NCI-H2171 treated with DMSO at 0.1 percent for 48 hours (cell line): ENCODE data around the gene SIDT1.
A peak's percentile ranks its signal among the peaks of the same experiment; 100 is the strongest.
"Not testable (repeated sequence)": the region's sequence is repeated elsewhere in the genome, so short reads cannot be mapped to it uniquely, and the experiment has no call there.

ENCODE experiments used
- DNase-seq: peaks from one replicate; lab custom pipeline; 2025; lab: John Stamatoyannopoulos, UW

Gene SIDT1

DNA sequence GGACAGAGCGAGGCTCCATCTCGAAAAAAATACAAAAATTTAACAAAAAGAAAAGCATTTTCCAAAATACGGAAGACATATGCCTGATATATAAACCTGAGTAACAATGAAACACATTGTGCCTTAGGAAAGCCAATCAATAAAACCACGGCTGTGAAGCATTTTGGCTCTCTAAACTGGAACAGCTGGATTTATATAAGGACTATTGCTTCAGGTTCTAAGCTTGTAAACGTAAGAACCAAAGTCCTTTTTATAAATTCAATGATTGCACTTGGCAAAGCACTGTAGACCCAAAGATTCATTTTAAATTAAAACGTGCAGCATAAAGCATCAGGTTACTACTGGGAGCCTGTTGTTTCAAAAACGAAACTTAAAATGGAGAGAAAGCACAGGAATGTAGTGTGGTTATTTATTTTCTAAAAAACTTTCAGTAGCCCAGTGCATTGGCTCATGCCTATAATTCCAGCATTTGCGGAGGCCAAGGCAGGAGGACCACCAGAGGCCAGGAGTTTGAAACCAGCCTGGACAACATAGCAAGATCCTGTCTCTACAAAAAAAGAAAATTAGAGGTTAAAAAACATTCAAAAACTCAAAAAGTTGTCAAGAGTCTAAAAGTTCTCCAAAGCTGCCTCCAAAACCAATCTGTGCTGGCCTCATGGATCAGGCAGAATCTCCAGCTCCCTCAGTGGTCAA is 102.6 kb downstream of the SIDT1 start:
- no peak for DNase-seq

DNA sequence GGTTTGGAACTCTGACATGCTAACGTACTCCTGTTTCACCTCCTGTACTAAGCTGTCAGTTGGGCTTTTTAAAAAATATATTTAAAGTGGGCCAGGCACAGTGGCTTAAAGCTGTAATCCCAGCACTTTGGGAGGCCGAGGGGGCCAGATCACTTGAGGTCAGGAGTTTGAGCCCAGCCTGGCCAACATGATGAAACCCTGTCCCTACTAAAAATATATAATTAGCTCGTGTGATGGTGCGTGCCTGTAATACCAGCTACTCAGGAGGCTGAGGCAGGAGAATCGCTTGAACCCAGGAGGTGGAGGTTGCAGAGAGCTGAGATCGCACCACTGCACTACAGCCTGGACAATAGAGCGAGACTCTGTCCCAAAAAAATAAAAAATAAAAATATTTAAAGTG is 103.7 kb downstream of the SIDT1 start:
- DNase-seq = not testable (repeated sequence)

DNA sequence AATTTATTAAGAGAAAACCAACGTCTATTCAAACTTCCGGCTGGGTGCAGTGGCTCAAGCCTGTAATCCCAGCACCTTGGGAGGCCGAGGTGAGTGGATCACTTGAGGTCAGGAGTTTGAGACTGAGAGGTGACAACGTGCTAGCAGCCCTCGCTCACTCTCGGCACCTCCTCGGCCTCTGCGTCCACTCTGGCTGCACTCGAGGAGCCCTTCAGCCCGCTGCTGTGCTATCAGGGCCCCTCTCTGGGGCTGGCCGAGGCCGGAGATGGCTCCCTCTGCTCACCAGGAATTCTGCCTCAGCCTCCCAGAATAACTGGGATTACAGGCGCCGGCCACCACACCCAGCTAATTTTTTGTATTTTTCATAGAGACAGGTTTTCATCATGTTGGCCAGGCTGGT is 105.4 kb downstream of the SIDT1 start:
- DNase-seq = no peak

DNA sequence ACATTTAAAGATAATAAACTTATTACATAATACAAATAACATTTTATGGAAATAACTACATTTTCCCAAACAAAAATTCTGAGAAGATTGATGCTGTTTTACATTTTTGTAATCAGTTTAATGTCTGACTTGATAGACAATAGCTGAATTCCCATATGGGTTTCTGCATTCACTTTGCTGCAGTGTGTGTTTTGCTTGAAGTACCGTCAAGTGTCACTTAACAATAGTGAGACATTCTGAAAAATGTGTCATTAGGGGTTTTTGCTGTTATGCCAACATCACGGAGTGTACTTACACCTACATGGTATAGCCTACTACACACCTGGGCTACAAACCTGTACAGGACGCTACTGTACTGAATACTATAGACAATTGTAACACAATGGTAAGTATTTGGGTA is 106.6 kb downstream of the SIDT1 start:
- no peak for DNase-seq

DNA sequence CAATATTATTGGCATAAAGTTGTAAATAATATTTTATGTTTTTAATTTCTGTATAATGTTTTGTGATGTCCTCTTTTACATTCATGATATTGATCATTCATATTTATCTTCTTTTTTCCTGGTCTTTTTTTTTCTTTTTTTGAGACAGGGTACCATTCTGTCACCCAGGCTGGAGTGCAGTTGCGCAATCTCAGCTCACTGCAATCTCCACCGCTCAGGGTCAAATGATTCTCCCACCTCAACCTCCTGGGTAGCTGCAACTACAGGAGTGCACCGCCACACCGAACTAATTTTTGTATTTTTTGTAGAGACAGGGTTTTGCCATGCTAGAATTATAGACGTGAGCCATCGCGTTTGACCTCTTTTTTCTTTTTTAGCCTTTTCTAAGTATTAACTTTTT is 111.2 kb downstream of the SIDT1 start:
- DNase-seq = no peak

DNA sequence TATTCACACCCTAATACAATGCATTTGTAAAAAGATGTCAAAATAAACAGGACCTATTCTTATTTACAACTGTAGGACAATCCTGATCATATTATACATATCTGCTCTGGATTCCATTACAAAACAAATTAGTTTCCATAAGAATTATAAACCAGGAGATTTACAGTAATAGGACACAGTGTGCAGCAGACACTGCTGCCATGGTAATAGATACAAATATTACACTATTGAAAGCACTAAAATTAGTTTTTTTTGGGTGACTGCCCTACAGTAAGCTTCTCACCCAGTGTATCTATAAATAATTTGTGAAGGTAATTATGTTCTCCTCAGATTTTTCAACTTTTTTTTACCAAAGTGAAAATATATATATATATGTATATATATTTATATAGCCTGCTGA is 116.2 kb downstream of the SIDT1 start:
- DNase-seq = no peak

DNA sequence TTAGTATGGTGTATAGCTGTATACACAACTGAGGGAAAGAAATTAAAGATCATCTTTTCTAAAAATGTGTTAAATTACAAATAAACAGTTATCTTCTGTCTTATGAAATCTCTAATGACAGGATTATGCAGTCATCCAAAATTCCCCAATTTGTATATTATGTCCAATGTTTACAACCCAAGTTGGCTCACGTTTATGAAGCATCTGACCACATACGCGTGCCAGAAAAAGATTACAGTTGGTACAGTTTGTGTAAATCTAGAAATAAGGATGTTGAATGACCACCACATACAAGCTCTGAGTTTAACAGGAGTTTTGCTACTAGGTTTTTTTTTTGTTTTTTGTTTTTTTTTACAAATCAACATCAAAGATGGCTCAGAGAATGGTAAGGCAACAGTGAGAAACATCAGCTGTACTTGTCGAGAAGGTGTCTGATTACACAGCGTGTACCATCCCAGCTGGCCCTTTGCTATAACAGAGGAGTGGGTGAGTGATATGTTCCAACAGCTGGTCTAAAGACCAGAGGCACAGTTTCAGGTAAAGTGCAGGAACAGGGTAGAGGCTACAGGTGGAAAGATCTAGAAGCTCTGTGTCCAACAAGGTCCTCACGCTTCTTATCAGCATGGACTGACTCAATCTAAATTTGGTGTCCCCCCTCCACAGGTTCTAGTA is 117.0 kb downstream of the SIDT1 start:
- DNase-seq = peak; percentile 79

DNA sequence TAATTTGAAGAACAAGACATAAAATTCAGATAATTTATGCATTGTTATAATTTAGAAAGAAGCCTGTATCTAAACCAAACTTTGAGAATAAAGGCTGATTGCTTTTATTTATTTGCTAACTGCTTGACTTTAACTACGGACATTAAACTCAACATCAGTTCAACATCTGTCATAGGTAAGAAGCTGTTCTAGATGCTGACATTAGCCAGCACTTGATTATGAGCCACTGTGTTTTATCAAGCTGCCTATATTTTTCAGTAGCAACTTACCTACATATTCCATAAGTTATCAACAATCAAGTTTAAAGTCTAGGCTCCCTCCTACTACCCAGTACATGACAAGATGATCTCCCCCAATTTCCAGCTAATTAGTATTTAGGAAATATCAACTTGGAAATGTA is 122.0 kb downstream of the SIDT1 start:
- DNase-seq = no peak

DNA sequence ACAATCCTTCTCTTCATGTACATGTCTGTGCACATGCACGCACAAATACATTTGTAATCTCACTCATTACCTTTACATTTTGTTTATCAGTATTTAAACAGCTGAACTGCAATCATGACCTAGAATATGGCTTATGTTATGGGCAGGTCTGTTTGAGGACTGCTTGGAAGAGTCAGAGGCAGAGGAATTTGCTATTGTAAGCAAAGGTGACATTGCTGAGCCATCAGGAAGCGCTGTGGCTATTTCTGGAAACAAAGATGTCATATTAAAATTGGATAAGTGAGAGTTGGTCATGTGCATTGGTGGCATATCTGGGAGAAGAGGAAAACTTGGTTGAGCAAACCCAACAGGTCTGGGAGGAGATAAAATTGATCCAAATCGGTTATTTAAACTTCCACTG is 122.5 kb downstream of the SIDT1 start:
- no peak for DNase-seq

DNA sequence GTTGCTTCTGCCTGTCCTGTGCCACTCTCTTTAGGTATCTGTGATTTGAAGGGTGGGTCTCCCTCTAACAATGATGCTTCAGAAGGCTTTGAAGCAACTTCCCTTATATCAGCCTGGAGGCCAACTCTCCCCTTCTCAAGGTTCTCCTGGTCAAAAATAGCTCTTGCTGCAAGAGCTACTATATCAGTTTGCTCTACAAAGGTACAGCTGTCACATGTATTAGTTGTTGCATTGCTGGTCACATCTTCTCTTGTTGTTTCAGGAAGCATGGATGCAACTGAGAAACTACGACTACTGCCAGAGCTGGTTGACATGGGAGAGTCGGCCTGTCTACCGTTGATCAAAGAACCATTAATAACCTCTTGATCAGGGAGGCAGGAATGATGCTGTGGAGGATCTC is 125.8 kb downstream of the SIDT1 start:
- no peak for DNase-seq

DNA sequence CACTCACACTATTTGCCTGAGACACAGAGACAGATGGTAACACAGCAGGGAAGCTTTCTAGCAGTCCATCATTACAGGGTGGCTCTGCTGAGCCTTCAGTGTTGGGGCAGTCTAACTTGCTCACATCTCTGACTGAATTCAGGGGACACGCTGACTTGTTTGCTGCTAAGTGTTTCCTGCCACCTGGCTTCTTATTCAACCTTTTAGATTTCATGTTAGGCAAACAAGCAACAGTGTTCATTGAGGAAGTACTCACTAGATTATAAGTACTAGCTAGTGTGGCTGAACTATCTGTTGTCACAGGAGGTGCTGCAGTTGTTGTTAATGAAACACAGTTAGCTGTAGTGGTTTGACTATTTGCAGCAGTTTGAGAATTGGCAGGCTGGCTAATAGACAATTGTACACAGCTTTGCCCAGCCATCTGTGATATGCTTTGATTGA is 126.8 kb downstream of the SIDT1 start:
- peak; percentile 93 for DNase-seq

DNA sequence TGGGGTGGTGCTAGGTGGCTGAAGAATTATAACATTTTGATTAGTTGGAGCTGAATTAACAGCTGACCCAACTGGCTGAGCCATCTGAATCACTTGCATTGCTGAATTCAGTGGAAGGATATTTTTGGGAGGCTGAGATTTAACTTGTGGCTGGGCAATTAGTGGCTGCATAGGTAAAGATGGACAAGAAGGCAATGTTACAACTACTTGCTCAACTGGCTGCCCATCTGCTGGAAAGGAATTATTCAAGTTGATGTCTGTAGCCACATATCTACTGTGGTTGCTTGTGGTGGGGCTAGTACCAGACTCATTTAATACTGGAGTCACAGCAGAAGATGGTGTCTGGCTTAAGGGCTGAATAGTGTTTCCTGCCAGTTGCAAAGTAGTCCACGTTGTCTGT is 127.6 kb downstream of the SIDT1 start:
- no peak for DNase-seq

DNA sequence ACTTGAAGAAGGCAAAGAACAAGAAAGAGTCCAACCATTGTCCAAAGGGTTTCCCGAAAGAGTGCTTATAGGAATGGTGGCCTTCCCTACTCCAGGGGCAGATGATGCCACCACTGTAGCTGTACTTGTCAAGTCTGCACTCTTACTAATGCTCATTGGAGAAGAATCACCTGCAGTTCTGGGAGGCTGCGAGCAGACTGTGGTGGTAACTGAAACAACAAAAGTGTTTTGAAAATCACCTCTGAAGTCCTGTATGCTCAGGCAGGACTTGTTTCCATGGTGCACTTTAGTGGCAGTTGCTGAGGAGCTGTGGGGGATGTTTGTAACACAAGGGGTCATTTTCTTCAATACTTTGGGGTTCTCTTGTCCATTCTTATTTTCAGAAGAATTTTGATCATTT is 128.1 kb downstream of the SIDT1 start:
- no peak for DNase-seq

DNA sequence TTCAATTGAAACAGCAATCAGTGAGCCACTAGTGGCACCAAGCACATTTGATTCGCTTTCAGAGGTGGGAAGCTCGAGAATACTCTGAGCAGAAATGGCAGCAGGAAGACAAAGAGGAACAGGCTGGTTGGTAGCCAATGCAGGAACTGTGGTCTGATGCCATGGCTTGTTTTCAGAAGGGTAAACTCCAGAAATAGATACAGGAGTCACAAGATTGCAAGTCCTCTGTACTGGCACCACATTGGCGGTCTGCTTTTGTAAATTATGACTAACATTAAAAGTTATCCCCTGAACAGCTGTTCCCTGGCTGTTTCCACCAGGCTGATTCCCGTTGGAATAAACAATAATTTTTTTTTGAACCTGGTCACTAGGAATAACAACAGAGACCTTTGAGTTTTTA is 128.5 kb downstream of the SIDT1 start:
- peak; percentile 64 for DNase-seq

DNA sequence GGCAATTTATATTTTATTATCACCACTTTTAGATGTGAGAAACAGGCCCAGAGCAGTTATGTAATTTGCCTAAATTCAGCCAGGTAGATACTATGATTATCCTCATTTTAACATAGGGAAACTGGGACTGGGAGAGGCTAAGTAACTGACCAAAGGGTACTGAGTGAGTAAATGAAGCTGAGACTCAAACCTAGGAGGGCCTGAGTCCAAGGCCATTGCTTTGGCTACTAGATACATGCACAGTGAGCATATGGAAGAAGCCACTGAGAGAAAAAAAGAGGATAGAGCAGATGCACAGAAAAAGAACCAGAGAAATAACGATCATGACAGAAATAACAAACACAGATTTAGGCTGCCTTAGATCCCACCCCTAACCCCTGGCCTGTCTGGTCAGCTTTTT is 130.5 kb downstream of the SIDT1 start:
- DNase-seq = no peak

DNA sequence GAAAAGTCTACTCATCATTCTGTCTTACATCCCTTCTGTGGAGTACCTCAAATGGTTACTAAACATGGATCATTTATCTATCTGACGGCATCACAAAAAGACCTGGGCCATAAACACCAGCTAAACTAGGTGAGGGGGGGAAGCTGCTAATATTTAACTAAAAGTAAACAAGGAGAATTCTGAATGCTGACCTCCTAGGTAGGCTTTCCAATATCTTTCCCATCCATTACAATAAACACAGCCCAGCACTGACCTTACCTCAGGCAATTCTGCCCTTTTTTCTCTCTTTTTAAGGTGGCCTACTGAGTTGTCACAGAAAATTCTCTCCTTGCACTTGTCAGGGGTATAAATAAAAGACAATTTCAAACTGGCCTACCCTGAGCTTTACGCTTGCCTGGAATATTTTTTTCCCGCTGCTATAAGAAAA is 131.0 kb downstream of the SIDT1 start:
- no peak for DNase-seq

DNA sequence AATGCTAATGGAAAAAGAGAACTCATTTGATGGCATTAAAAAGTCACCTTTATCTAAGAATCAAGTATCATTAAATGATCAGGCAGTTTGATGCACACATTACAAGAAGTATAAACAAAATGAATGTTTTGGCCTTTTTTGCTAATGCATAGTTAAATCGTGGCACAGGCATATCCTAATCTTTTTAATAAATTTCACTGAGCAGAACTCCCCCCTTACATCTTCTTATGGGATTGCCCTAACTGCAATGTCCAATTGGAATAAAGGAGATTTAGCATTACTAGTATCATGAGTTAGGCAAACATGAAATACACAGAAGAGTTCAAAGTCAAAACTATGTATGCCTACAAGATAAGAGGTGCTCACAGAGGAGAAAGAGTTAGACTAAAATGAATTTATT is 131.4 kb downstream of the SIDT1 start:
- DNase-seq = no peak

DNA sequence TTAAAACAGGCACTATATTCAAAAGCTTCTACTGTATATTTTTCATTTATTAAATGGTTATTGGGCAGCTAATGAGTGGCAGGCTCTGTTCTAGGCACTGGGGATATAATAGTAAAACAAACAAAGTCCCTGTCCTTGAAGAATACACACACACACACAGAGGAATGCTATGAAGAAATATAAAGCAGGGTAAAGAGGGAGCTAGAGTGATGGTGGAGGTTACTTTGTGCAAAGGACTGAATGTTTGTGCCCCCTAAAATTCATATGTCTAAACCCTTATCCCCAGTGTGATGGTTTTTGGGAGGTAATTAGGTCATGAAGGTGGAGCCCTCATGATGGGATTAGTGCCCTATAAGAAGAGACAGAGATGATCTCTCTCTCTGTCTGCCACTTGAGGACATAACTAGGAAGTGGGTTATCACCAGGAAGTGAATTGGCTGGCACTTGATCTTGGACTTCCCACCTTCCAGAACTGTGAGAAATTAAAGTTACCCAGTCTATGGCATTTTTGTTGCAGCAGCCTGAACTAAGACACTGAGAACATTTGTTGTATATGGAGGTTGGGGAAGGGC is 132.3 kb downstream of the SIDT1 start:
- no peak for DNase-seq

DNA sequence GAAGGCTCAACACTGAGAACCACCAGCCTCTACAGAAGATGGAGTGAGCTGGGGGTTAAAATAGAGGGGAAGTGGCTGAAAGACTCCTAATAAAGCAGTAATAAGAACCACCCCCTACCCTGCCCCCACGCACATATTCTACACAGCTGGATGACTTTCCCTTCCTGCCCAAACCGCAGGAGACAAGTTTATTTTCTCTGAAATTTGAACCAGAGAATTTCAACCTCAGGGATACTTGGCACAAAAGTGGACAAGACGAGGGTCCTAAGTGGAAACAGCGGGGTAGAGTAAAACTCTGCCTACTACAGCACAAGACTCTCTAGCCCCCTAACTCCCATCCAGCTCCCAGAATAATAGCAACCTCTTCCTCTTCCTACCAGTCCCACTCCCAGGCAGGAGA is 135.7 kb downstream of the SIDT1 start:
- no peak for DNase-seq

DNA sequence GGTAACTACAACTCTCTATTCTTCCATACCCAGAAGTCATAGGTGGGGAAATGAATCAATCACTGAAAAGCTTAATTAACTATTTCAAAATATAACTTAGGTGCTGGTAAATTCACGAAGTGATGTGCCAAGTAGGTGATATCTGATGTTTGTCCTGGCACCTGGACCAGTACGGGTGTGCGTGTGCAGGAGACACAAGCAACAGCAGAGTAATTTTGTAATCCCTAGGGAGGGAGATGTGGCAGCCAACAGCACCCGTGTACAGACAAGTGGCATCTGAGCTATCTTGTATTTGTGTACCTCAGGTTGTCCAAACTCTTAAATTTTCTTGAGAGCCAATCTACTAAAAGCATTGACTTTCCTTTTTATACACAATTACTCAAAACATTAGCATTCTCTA is 141.2 kb downstream of the SIDT1 start:
- DNase-seq = peak; percentile 54

DNA sequence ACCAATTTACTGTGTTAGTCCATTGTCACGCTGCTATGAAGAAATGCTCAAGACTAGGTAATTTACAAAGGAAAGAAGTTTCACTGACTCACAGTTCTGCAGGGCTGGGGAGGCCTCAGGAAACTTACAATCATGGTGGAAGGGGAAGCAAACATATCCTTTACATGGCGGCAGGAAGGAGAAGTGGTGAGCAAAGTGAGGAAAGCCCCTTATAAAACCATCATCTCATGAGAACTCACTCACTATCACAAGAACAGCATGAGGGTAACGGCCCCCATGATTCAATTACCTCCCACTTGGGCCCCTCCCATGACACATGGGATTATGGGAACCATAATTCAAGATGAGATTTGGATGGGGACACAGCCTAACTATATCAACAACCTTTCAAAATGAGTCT is 143.9 kb downstream of the SIDT1 start:
- DNase-seq = no peak

DNA sequence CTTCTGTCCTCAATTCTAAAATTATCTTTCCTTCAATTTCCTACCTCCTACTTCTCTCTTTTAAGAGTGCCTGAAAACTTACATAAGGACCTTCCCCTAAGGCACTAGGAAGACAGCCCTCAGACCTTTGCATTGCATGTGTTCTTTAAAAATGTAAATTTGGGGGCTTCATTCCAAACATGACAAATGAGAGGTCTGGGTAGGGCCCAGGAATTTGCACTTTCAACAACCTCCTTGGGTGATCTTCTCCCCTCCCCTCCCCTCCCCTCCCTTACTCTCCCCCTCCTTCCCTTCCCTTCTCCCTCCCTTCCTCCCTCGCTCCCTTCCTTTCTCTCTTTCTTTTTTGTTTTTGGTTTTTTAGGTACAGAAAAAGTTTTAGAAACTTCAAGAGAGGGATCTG is 145.4 kb downstream of the SIDT1 start:
- DNase-seq = no peak

DNA sequence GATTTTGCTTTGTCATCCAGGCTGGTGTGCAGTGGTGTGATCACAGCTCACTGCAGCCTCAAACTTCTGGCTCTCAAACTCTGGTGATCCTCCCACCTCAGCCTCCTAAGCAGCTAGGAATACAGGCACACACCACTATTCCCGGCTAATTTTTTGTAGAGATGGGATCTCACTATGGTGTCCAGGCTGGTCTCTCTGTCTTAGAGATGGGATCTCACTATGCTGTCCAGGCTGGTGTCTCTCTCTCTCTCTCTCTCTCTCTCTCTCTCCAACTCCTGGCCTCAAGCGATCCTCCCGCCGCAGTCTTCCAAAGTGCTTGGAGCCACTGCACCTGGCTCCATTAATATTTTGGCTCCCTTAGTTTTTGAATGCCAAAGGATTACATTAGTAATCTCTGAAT is 146.4 kb downstream of the SIDT1 start:
- DNase-seq = no peak
